Stimulated activated CD8-positive, alpha-beta memory T cell treated with anti-CD3 and anti-CD28 coated beads, Interleukin-4, amount 100 ng/mL, for 4 hours (primary cell): ENCODE results near the gene GPR3.
"Not testable (repeated sequence)": the region's sequence is repeated elsewhere in the genome, so short reads cannot be mapped to it uniquely, and the experiment has no call there.

Experiments
- DNase-seq, 2 donors: peaks; one replicate each; pipeline ENCODE4 v3.0.0-alpha.2; 2020; ENCODE audit warnings: low read depth in 2 of 2, low spot score in 1 of 2

The GPR3 gene

GRCh38 chr1:27377760-27378495 is 14.5 kb upstream of the GPR3 start:
- no peak for DNase-seq

- DNase-seq: no peak
These were observed 12.8 kb upstream of the GPR3 start for GRCh38 chr1:27379564-27380122.

- DNase-seq: no peak
These were observed 12.2 kb upstream of the GPR3 start for GRCh38 chr1:27380224-27380623.

GRCh38 chr1:27380766-27381733 is 11.4 kb upstream of the GPR3 start:
- no peak for DNase-seq

- no peak for DNase-seq
These were observed 10.3 kb upstream of the GPR3 start for GRCh38 chr1:27381969-27382762.

- DNase-seq: no peak
These were observed 9.3 kb upstream of the GPR3 start, which contains the start of gene CD164L2 for GRCh38 chr1:27383039-27383605. TSS of gene CD164L2 (minus strand) at chr1:27383333. CDS start at chr1:27383239, 94 bp downstream.

- DNase-seq: no peak
These were observed 8.8 kb upstream of the GPR3 start for GRCh38 chr1:27383661-27384060.

GRCh38 chr1:27384797-27385196 is 7.6 kb upstream of the GPR3 start:
- DNase-seq: not testable (repeated sequence)

GRCh38 chr1:27388337-27389005 is 4.0 kb upstream of the GPR3 start:
- peak; percentile 45 to 65 for DNase-seq

- DNase-seq: no peak
These were observed 819 bp upstream of the GPR3 start for GRCh38 chr1:27391511-27392095.

- DNase-seq: no peak
These were observed 585 bp downstream of the GPR3 start for GRCh38 chr1:27392778-27393635.

GRCh38 chr1:27393641-27394281 is 1.3 kb downstream of the GPR3 start:
- no peak for DNase-seq

- no peak for DNase-seq
These were observed 1.8 kb downstream of the GPR3 start for GRCh38 chr1:27394282-27394658.

- DNase-seq: no peak
These were observed 2.5 kb downstream of the GPR3 start for GRCh38 chr1:27394925-27395324.

GRCh38 chr1:27395441-27396195 is 3.2 kb downstream of the GPR3 start:
- peak; percentile 57 to 61 for DNase-seq

- no peak for DNase-seq
These were observed 4.7 kb downstream of the GPR3 start for GRCh38 chr1:27397110-27397509.

- no peak for DNase-seq
These were observed 5.3 kb downstream of the GPR3 start for GRCh38 chr1:27397749-27398148.
